GM21515 (cell line): Measurements from ENCODE around the gene OR52N2.

Experiments used
- ATAC-seq: cut with Tn5 transposase; IDR thresholded peaks from one replicate; pipeline ENCODE4 v1.9.1; 2021; ENCODE audit not compliant: unreplicated experiment

The OR52N2 gene

GRCh38 chr11:5808500-5809121 lies at the start of gene OR52N2:
Gene OR52N2 (plus strand): TSS chr11:5808924. CDS start chr11:5820336, 11,412 bp downstream.
- peak; percentile 92 for ATAC-seq

- ATAC-seq: no peak
These were observed 41.7 kb upstream of the OR52N2 start for GRCh38 chr11:5767056-5767455.

GRCh38 chr11:5783255-5783654 lies 25.5 kb upstream of the OR52N2 start, which contains the start of gene OR52N5:
Gene OR52N5 (minus strand): TSS chr11:5783355. CDS start chr11:5778634, 4,721 bp downstream.
- ATAC-seq: no peak

- no peak for ATAC-seq
These were observed 17.6 kb upstream of the OR52N2 start, which contains the start of gene OR52N1 for GRCh38 chr11:5791165-5791564. Gene OR52N1 (minus strand): TSS chr11:5791265. CDS start chr11:5788816, 2,449 bp downstream.

- ATAC-seq: no peak
These were observed 12.2 kb upstream of the OR52N2 start for GRCh38 chr11:5796541-5796940.

GRCh38 chr11:5803982-5804381 lies 4.7 kb upstream of the OR52N2 start:
- ATAC-seq: no peak

GRCh38 chr11:5807580-5807979 lies 1.1 kb upstream of the OR52N2 start:
- no peak for ATAC-seq

GRCh38 chr11:5809122-5809519 lies 397 bp downstream of the OR52N2 start:
- peak; percentile 21 for ATAC-seq

GRCh38 chr11:5809905-5810795 lies 1.4 kb downstream of the OR52N2 start:
- no peak for ATAC-seq

- no peak for ATAC-seq
These were observed 6.8 kb downstream of the OR52N2 start for GRCh38 chr11:5815534-5815933.

- peak; percentile 62 for ATAC-seq
These were observed 9.6 kb downstream of the OR52N2 start for GRCh38 chr11:5818245-5818886.

- no peak for ATAC-seq
These were observed 22.6 kb downstream of the OR52N2 start for GRCh38 chr11:5831196-5831829.

GRCh38 chr11:5833446-5833845 lies 24.7 kb downstream of the OR52N2 start:
- no peak for ATAC-seq

GRCh38 chr11:5837695-5838094 lies 29.0 kb downstream of the OR52N2 start:
- no peak for ATAC-seq

- no peak for ATAC-seq
These were observed 33.1 kb downstream of the OR52N2 start, which contains the start of gene OR52E6 for GRCh38 chr11:5841797-5842196. Gene OR52E6 (minus strand): TSS chr11:5841897. CDS start chr11:5841897, 0 bp downstream.

- no peak for ATAC-seq
These were observed 38.0 kb downstream of the OR52N2 start for GRCh38 chr11:5846701-5847100.

- no peak for ATAC-seq
These were observed 39.0 kb downstream of the OR52N2 start for GRCh38 chr11:5847711-5848110.

- ATAC-seq: no peak
These were observed 42.3 kb downstream of the OR52N2 start for GRCh38 chr11:5851002-5851401.

GRCh38 chr11:5857590-5857989 lies 48.9 kb downstream of the OR52N2 start, which contains the start of gene OR52E8:
Gene OR52E8 (minus strand): TSS chr11:5857690. CDS start chr11:5857690, 0 bp downstream.
- ATAC-seq: no peak

- no peak for ATAC-seq
These were observed 57.1 kb downstream of the OR52N2 start for GRCh38 chr11:5865826-5866225.
